Right kidney (tissue), 1 donor: ENCODE measurements around the gene FAM221B.

Experiments used
- DNase-seq: peaks from one replicate; pipeline ENCODE4 v3.0.0-alpha.2; 2016

The FAM221B gene

GRCh38 chr9:35820076-35820475 lies 8.5 kb downstream of the FAM221B start:
- no peak for DNase-seq

- DNase-seq: no peak
These were observed 10.2 kb downstream of the FAM221B start for GRCh38 chr9:35818341-35818740.

- DNase-seq: no peak
These were observed 11.8 kb downstream of the FAM221B start for GRCh38 chr9:35816708-35817107.

DNA sequence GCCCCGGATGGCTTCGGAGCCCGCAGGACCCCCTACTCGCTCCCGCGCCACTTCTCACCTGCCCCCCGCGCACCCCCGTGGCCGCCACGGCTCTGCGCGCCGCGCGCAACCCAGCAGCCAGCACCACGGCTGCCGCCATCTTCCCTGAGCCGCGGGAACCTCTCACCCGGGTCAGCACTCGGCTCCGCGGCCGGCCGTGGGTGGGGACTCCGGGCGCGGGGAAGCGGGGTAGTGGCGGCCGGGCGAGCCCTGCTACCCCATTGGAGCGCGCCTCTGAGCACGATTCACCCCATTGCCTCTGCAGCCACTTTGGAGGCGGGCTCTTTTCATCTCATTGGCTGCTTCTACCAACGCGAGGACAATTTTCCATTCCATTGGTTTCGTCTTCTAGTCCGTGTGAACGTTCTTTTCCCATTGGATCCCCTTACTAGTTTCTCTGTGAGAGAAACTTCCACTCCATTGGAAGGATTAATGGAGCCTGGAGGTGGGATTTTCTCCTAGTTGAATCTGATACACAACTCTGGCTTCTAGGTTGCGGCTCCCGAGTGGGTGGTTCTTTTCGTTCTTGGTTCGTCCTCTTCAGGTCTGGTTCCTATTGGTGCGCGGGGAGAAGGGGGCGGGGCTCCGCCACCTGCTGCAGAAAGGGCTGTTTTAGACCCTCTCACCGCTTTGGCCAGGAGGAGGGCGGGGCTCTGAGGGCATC lies 13.5 kb downstream of the FAM221B start, which contains the start of gene HINT2:
Gene HINT2, minus strand, starts transcription at position 202 of the 703 bp plus-strand sequence. Its CDS starts 63 bp downstream, at position 139.
- peak; percentile 92 for DNase-seq

DNA sequence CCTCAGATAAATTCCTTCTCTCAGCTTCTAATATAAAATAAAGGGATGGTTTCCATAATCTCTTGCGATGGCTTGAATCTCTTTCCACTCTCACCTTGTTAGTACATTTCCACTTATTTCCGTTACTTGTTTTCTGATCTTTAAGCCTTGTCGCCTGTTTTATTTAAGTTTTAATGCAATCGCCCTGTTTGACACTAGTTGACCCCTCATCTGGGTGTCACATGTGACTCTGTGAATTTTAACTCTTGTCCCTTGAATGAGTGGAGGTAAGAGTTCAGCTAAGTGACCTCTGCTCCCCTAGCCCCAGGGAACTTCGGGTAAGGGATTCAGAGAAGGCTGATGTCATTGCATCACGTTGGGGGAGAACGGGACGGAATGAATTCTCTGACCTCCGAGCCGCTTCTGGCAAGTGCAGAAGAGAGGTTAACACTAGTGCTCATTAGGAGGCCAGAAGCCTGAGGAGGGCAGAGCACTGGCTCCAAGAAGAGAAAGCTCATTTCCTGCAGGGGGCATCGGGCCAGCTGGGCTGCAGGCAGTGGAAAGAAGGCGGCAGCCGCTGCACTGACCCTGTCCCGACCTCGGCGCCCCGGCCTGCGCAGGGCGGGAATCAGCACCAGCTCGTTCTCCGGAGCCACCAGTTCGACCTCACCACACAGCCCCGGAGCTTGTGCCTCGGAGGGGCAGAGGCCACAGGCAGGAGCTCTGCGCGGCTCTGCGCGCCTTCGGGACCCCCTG lies 14.3 kb downstream of the FAM221B start:
- DNase-seq: peak; percentile 90

- DNase-seq: no peak
These were observed 15.0 kb downstream of the FAM221B start for GRCh38 chr9:35813434-35814105.

DNA sequence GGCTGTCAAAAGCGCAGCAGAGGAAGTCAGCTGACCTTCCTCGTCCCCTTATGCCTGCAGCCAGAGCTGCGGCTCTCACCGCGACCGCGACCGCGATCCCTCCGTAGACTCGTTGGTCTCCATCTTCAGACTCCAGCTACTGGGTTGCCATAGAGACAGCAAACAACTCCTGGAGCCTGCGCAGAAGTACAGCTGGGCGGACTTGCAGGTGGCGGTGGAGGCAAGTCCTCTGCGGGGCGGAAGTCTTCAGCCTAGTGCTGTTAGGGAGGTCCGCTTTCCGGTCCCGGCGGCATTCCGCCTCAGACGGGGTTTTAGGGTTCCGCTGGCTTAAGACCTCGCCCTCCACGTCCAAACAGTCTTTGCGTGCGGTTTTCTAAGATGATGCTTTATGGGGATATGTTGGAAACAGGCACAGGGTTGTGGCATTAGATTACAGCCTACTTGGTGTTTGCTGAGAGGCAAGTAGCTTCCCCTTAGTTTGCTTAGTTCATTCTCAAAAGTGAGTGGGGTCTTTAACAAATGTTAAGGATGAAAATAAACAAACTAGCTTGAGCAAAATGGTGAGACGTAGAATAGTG lies 16.4 kb downstream of the FAM221B start, which contains the start of gene SPAG8:
Gene SPAG8, minus strand, starts transcription at position 238 of the 578 bp plus-strand sequence. Its CDS starts 115 bp downstream, at position 123.
- DNase-seq: peak; percentile 71

GRCh38 chr9:35811381-35812024 lies 17.0 kb downstream of the FAM221B start:
- DNase-seq: no peak

- DNase-seq: no peak
These were observed 18.4 kb downstream of the FAM221B start for GRCh38 chr9:35810122-35810521.

GRCh38 chr9:35808433-35808832 lies 20.1 kb downstream of the FAM221B start:
- DNase-seq: no peak

- no peak for DNase-seq
These were observed 22.4 kb downstream of the FAM221B start for GRCh38 chr9:35806101-35806500.

DNA sequence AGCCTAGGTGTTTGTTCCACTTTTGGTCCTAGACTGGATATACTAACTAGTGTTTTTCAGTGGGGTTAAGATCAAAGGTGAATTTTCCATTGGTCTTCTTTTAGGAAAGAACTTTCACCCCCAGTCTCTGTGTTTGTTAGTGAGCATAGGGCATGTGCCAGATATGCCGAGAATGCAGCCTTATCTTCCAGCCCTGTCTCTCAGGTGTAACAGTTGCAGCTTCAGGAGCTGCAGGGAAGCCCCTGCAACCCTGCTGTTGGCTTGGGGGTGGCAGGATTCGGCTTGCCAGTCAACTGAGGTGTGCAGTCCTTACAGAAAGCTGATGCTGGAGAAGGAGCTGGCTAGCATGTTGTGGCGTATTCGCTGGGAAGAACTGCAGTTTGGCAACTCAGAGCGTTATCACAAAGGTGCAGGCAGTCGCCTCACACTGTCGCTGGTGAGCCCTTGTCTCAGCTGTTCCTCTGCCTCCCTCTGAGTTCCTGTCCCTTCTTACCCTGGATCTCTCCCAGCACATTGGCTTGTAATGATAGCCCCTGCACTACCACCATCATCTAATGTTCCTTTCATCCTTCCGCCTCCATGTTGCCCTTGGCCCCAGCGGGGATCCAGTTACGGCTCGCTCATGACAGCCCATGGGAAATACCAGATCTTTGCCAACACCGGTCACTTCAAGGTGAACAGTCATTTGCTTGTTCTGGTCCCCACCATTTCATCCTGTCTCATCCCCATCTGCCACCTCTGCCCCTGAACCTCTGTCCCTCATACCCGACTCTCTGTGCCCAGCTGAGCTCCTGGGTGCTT lies 27.0 kb downstream of the FAM221B start:
- no peak for DNase-seq

DNA sequence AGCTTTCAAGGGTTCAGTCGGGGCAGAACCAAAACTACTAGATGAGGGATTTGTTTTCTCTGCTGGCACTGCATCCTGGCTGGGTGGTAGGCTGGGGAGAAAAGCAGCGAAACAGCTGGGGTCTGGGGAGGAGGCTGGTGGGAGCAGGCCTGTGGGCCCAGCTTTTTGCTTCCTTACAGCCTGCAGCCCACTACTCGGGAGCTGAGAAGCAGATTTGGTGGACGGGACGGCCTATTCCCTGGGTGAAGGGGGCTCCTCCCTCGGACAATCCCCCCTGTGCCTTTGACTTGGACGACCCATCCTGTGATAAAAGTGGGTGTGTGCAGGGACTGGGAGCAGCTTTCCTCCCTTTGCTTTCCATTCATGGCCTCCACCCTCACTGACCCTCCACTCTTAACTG lies 28.0 kb downstream of the FAM221B start:
- no peak for DNase-seq

GRCh38 chr9:35798658-35799374 lies 29.7 kb downstream of the FAM221B start:
- no peak for DNase-seq

DNA sequence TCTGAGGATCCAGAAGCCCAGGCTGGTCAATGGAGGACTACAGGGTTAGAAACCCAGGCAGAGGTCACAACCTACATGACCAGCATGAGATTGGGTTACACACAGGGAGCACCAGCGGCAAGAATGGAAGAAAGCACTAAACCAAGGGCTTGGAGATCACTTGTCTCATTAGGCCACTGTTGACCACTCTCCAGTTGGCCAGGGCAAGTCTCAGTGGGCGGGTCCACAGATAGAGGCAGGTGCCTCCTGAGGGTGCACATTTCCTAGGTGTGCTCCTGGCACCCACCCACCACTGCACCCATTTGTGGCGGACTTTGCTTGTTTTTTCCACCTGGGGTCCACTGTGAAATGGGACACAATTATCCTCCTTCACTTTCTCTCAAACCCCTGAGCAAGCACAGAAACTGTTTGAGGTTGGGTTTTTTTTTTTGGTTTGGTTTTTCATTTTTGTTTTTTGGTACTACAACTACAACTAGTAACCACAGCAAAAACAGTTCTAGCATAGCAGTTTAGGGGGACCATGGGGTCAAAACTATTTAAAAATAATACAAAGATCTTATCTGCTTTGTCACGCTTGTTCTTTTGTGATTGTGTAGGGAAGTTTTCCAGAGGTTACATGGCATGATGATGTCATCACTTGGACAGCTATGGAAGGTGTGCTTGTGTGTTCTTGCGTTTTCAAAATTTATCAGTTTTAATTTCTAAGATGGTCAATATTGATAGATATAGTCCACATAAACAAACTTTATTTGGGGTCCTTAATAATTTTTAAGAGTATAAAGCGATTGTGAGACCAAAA lies 31.0 kb downstream of the FAM221B start:
- DNase-seq: no peak

DNA sequence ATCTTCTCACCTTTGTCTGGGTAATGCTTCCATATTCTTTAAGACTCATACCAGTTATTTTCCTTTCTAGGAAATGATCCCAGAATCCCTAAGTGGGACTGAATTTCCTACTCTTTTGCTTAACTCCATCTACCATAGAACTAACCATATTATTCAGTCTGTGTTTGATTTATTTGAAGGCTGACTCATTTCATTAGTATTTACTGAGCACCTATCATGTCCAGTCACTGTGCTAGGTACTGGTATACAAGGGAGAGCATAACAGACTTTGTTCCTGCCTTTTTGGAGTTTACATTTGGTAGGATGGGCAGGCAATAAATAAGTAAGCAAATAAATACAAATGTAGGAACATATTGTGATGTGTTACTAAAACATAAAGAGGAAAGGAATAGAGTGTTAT lies 32.8 kb downstream of the FAM221B start:
- no peak for DNase-seq

DNA sequence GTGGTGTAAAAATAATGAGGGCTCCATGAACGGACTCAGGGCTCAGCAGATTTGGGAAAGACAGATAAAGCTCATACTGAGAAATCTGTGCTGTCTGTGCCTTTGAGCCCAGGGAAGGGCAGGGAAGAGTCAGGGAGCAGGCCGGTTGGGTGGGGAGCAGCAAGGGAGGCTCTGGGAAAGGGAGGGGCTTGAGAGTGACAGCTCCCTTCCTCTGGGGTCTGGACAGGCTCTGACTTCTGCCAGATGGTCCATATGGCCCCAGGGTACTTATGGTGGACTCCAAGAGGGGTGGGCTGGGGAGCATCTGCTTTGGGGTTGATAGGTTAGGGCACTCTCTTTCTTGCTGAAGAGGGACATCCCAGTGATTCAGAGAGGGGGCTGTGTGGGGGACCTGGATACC lies 35.1 kb downstream of the FAM221B start:
- DNase-seq: no peak

GRCh38 chr9:35792826-35793225 lies 35.7 kb downstream of the FAM221B start:
- no peak for DNase-seq

GRCh38 chr9:35792024-35792813 lies 36.3 kb downstream of the FAM221B start:
- DNase-seq: no peak
